HepG2 (cell line): ENCODE measurements around the gene CCN2. TPM values are rescaled to one million over a fixed set of nuclear protein-coding genes. Genes with fewer than 3 reads are reported as not detected.
A peak's percentile ranks its signal among the peaks of the same experiment; 100 is the strongest.

Experiments
- ARID5B ChIP-seq: IDR thresholded peaks from 2 replicates; pipeline ENCODE4 v1.4.0; 2020; ENCODE audit warnings: mild to moderate bottlenecking, missing genetic modification reagents
- ATAD3A ChIP-seq: sonication (generic); formaldehyde crosslinking; IDR thresholded peaks from 2 replicates; pipeline ENCODE4 v1.4.0; 2020; ENCODE audit warnings: missing genetic modification reagents
- EZH2 ChIP-seq: conservative IDR thresholded peaks from 2 replicates; pipeline ENCODE4 v1.6.1; 2012; ENCODE audit warnings: mild to moderate bottlenecking, low read depth, low read length, moderate library complexity
- FUBP1 ChIP-seq: sonication (generic); formaldehyde crosslinking; IDR thresholded peaks from 2 replicates; pipeline ENCODE4 v1.5.1; 2020; ENCODE audit warnings: missing genetic modification reagents, mild to moderate bottlenecking, borderline replicate concordance
- GATA4 ChIP-seq: sonication (generic); IDR thresholded peaks from 2 replicates; pipeline ENCODE4 v1.6.1; 2016; ENCODE audit warnings: antibody characterized with exemption, low read depth, borderline replicate concordance
- IKZF4 ChIP-seq: sonication (generic); formaldehyde crosslinking; IDR thresholded peaks from 2 replicates; pipeline ENCODE4 v1.5.1; 2020; ENCODE audit warnings: borderline replicate concordance, mild to moderate bottlenecking, low read depth, missing genetic modification reagents; ENCODE audit errors: not compliant biosample characterization
- JUND ChIP-seq: sonication (generic); formaldehyde crosslinking; IDR thresholded peaks from 2 replicates; pipeline ENCODE4 v1.8.0; 2022; ENCODE audit warnings: mild to moderate bottlenecking, missing genetic modification reagents
- MEIS2 ChIP-seq: sonication (generic); formaldehyde crosslinking; IDR thresholded peaks from 2 replicates; pipeline ENCODE4 v1.9.0; 2021; ENCODE audit warnings: mild to moderate bottlenecking, missing genetic modification reagents
- MIER2 ChIP-seq: IDR thresholded peaks from 2 replicates; pipeline ENCODE4 v1.6.1; 2016; ENCODE audit warnings: missing biosample characterization, missing genetic modification reagents
- NR2F1 ChIP-seq, 2 experiments: fragments of 450-650 bp in 1 of 2; formaldehyde crosslinking in 1 of 2; IDR thresholded peaks; 2 replicates each; pipeline versions ENCODE4 v1.5.0 to v1.6.1; 2016 to 2020; ENCODE audit warnings: mild to moderate bottlenecking in 1 of 2, missing compliant biosample characterization in 1 of 2, missing genetic modification reagents in 1 of 2, moderate library complexity in 1 of 2
- RAD51 ChIP-seq: fragments of 450-650 bp; IDR thresholded peaks from 2 replicates; pipeline ENCODE4 v1.6.1; 2016; ENCODE audit warnings: borderline replicate concordance
- RARA ChIP-seq: IDR thresholded peaks from 2 replicates; pipeline ENCODE4 v1.6.1; 2016; ENCODE audit warnings: missing genetic modification reagents, missing compliant biosample characterization
- RBFOX2 ChIP-seq: fragments of 200-400 bp; formaldehyde crosslinking; IDR thresholded peaks from 2 replicates; pipeline ENCODE4 v1.6.1; 2017; ENCODE audit warnings: low read depth, mild to moderate bottlenecking, low read length
- SAFB2 ChIP-seq: sonication (generic); formaldehyde crosslinking; IDR thresholded peaks from 2 replicates; pipeline ENCODE4 v1.5.1; 2020; ENCODE audit warnings: missing genetic modification reagents, low read depth, mild to moderate bottlenecking, borderline replicate concordance
- SNAPC2 ChIP-seq: sonication (generic); formaldehyde crosslinking; IDR thresholded peaks from 2 replicates; pipeline ENCODE4 v1.8.1; 2022; ENCODE audit warnings: mild to moderate bottlenecking, missing genetic modification reagents
- THAP9 ChIP-seq: sonication (generic); formaldehyde crosslinking; IDR thresholded peaks from 2 replicates; pipeline ENCODE4; 2020; ENCODE audit warnings: missing genetic modification reagents, mild to moderate bottlenecking, borderline replicate concordance
- ZBTB38 ChIP-seq: sonication (generic); formaldehyde crosslinking; IDR thresholded peaks from 2 replicates; pipeline ENCODE4 v1.5.1; 2020; ENCODE audit warnings: mild to moderate bottlenecking, missing genetic modification reagents
- ZFP36L1 ChIP-seq: sonication (generic); formaldehyde crosslinking; IDR thresholded peaks from 2 replicates; pipeline ENCODE4 v1.8.0; 2022; ENCODE audit warnings: mild to moderate bottlenecking, missing genetic modification reagents, moderate library complexity
- ZFP36L2 ChIP-seq: sonication (generic); formaldehyde crosslinking; IDR thresholded peaks from 2 replicates; pipeline ENCODE4 v1.4.0; 2020; ENCODE audit warnings: missing genetic modification reagents
- ZNF44 ChIP-seq: sonication (generic); formaldehyde crosslinking; IDR thresholded peaks from 2 replicates; pipeline ENCODE4 v1.5.1; 2020; ENCODE audit warnings: mild to moderate bottlenecking, missing genetic modification reagents
- polyA plus RNA-seq, 8 experiments: library from polyadenylated mRNA; depleted of rRNA in 3 of 8; stranded (reverse) in 7 of 8; unstranded in 1 of 8; fragments of >200 nt; fragmentation: Illumina TruSeq in 4 of 8; extraction: Trizol in 4 of 8; gene quantifications; 2 replicates each; pipeline versions ENCODE4 v1.2.1 to v1.2.3, GENCODE V29; 2011 to 2016; ENCODE audit warnings: low read depth in 4 of 8, missing spikeins in 1 of 8, mixed read lengths in 1 of 8; ENCODE audit not compliant: insufficient read depth in 1 of 8
- total RNA-seq, 5 experiments: library from RNA; depleted of rRNA; stranded (reverse); fragments of >200 nt; fragmentation: Illumina TruSeq; extraction: Trizol; gene quantifications; 2 replicates each; pipeline ENCODE4 v1.2.3, GENCODE V29; 2016; ENCODE audit warnings: low read depth in 1 of 5

CCN2 gene
- total and polyA plus RNA-seq, 2 of the 13 experiments (the other 11 are each of a cell fraction or from before 2014, with no cell fraction given): 34.7 to 316 TPM

GRCh38 chr6:131947986-131948661 lies 3.0 kb downstream of the CCN2 start (continued):
- TF ChIP-seq IKZF4 (CRISPR knock-in tag): no peak
- TF ChIP-seq JUND: no peak
- TF ChIP-seq NR2F1 (CRISPR knock-in tag; IDR thresholded peaks at IDR 0.05): no peak
- 0 out of 2 replicates have a peak, but pooled peaks have one; percentile 13 for TF ChIP-seq ZFP36L1 (CRISPR knock-in tag)
- no peak for TF ChIP-seq ZBTB38 (CRISPR knock-in tag)
- 0 out of 2 replicates have a peak, but pooled peaks have one; percentile 10 for TF ChIP-seq SNAPC2
- 0 out of 2 replicates have a peak, but pooled peaks have one; percentile 6 for TF ChIP-seq MIER2 (CRISPR knock-in tag)
- 0 out of 2 replicates have a peak, but pooled peaks have one; percentile 14 for TF ChIP-seq GATA4
- TF ChIP-seq RBFOX2: peak; percentile 95
- TF ChIP-seq ZFP36L2 (CRISPR knock-in tag): no peak
- TF ChIP-seq ARID5B (CRISPR knock-in tag): 0 out of 2 replicates have a peak, but pooled peaks have one; percentile 21
- no peak for TF ChIP-seq ATAD3A (CRISPR knock-in tag)
- 0 out of 2 replicates have a peak, but pooled peaks have one; percentile 13 for TF ChIP-seq FUBP1
- TF ChIP-seq RARA: peak; percentile 15; the same call in 1 of the 2 replicates
- TF ChIP-seq ZNF44 (CRISPR knock-in tag): no peak
- TF ChIP-seq MEIS2: 0 out of 2 replicates have a peak, but pooled peaks have one; percentile 10
- TF ChIP-seq SAFB2 (CRISPR knock-in tag): no peak
- TF ChIP-seq RAD51: no peak
- no peak for TF ChIP-seq EZH2
- no peak for TF ChIP-seq THAP9
